ENCODE measurements around the gene PCBP4.

PCBP4 gene

GRCh38 chr3:51954713-51955112 is 12.5 kb downstream of the PCBP4 start:
- no peak for DNase-seq

GRCh38 chr3:51954105-51954504 is 13.1 kb downstream of the PCBP4 start:
- DNase-seq = no peak

- no peak for DNase-seq
Observed at GRCh38 chr3:51953445-51953844, 13.8 kb downstream of the PCBP4 start.

DNA sequence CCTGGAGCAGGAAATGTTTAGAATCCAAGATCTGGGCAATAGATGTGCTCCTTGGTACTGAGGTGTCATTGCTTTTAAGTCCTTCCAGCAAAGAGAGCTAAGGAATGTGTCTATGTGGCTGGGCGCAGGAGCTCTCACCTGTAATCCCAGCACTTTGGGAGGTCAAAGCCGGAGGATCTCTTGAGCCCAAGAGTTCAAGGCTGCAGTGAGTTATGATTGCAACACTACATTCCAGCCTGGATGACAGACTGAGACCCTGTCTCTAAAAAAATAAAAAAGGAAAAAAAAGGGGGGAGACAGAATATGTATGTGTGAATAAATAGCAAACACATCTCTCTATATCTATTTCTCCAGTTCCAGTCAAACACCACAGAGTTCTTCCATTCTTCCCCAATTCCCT is 16.4 kb downstream of the PCBP4 start:
- DNase-seq = no peak

- DNase-seq = no peak
Observed at GRCh38 chr3:51949121-51949520, 18.1 kb downstream of the PCBP4 start.

DNA sequence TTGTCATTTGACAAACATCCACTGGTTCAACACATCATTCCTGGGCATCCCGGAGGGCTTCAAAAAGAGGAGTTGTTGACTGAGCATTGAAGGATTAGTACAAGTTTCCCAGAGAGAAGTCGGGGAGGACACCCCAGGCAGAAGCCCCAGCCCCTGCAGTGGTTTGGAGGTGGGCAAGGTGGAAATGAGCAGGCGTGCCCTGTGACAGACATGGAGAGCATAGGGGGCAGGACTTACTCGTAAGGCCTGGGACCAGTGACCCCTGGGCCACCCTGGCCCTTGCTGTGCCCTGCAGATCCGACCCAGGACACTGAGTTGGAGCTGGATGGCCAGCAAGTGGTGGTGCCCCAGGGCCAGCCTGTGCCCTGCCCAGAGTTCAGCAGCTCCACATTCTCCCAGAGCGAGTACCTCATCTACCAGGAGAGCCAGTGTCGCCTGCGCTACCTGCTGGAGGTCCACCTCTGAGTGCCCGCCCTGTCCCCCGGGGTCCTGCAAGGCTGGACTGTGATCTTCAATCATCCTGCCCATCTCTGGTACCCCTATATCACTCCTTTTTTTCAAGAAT is 19.2 kb downstream of the PCBP4 start:
- DNase-seq = no peak

DNA sequence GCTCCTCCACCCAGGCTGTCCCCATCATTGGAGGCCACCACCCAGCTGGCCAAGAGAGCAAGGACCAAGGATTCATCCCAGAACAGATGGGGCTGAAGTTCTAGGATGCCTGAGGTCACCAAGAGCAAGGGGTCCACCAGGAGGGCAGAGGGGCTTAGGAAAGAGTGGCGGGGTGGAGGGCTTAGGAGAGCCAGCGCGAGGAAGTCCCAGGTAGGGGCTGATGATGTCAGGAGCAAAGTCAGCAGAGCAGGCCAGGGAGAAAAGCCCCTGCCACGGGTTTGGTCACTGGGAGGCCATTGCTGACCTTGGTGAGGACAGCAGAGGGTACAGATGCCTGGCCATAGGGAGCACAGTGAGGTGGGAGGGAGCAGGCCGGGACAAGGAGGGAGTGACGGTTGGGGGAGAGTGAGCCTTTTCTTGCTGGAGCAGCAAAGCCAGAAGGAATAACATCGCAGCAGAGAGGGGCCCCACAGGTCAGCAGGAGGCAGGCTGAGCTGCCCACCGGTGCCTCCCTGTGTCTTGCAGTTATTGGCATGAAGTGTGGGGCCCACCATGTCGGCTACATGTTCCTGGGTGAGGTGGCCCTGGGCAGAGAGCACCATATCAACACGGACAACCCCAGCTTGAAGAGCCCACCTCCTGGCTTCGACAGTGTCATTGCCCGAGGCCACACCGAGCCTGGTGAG is 19.9 kb downstream of the PCBP4 start:
- no peak for DNase-seq

- DNase-seq = no peak
Observed at GRCh38 chr3:51946796-51947195, 20.5 kb downstream of the PCBP4 start.

GRCh38 chr3:51945926-51946705 is 21.1 kb downstream of the PCBP4 start:
- DNase-seq = no peak

DNA sequence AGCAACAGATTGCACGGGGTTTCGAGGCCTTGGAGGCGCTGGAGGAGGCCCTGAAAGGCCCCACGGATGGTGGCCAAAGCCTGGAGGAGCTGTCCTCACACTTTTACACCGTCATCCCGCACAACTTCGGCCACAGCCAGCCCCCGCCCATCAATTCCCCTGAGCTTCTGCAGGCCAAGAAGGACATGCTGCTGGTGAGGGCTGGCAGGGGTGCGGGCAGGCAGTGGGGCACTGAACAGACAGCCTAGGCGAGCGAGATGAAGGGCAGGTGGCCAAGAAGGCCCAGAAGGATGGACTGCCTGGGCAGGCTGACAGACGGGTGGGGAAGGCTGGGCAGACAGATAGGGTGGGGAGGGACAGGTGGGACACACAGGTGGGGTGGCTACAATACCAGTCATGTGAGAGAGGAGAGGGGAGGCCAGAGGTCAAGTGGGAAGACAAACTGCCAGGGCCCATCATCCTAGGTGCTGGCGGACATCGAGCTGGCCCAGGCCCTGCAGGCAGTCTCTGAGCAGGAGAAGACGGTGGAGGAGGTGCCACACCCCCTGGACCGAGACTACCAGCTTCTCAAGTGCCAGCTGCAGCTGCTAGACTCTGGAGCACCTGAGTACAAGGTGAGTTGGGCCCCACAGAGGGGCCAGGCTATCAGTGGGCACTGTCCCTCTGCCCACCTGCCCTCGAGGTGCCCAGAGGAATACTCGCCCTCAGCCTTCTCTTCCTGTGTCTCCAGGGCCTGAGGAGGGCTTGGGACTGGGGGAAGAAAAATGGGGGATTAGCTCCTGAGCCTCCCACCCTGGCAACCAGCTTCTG is 22.0 kb downstream of the PCBP4 start:
- DNase-seq = no peak

DNA sequence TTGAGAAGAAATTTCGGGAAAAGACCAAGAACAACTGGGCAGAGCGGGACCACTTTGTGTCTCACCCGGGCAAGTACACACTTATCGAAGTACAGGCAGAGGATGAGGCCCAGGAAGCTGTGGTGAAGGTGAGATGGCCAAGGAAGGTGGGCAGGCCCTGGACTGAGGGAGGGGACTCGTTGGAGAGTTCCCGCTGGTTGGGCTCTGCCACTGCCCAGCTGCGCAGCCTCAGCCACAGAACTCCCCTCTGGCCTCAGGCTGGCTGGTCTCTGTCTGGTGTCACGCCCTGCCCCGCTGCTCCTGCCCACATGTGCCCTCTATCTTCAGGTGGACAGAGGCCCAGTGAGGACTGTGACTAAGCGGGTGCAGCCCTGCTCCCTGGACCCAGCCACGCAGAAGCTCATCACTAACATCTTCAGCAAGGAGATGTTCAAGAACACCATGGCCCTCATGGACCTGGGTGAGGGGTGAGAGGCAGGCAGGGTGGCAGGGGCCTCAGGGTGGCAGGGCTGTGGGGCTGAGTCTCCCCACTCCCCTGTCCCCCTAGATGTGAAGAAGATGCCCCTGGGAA is 22.7 kb downstream of the PCBP4 start:
- DNase-seq = no peak

DNA sequence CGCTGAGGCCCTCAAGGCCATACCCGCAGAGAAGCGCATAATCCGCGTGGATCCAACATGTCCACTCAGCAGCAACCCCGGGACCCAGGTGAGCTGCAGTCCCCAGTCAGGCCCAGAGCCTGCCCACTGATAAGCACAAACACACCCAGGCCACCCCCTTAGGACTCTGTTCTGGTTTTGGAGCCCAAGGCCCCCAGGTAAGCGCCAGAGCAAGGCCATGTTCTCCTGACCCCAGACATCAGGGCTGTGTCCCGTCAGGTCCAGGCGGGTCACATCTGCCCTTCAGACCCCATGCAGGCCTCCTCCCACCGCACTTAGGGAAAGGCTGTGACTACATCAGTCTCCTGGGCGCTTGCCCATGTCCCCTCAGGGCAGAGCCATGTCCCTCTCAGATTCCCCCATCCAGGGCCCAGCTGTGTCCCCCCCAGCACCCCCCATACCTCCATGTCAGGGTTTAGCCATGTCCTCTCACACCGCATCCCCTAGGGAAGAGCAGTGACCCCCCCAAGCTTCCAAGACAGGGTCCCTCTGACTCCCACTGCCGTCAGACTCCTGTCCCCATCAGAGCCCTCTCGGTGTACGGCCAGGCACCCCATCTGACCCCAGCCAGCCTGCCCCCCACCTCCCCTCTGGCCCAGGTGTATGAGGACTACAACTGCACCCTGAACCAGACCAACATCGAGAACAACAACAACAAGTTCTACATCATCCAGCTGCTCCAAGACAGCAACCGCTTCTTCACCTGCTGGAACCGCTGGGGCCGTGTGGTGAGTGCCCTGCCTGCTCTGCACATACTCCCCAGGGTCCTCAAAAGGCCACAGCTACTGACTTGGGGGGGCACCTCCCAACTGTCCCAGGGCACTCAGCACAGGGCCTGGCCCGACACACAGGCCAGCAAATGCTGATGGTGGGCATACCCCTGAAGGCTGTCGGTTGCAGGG is 23.5 kb downstream of the PCBP4 start:
- no peak for DNase-seq

- no peak for DNase-seq
Observed at GRCh38 chr3:51942603-51943450, 24.4 kb downstream of the PCBP4 start.

GRCh38 chr3:51941798-51942602 is 25.3 kb downstream of the PCBP4 start, which contains the start of the genes PARP3 and RRP9:
Gene PARP3 (plus strand): TSS chr3:51942363. CDS start chr3:51943356, 993 bp downstream.
Gene RRP9 (minus strand): TSS chr3:51941904. CDS start chr3:51941867, 37 bp downstream.
- DNase-seq = peak; percentile 97

- DNase-seq = no peak
Observed at GRCh38 chr3:51941463-51941797, 25.8 kb downstream of the PCBP4 start.

DNA sequence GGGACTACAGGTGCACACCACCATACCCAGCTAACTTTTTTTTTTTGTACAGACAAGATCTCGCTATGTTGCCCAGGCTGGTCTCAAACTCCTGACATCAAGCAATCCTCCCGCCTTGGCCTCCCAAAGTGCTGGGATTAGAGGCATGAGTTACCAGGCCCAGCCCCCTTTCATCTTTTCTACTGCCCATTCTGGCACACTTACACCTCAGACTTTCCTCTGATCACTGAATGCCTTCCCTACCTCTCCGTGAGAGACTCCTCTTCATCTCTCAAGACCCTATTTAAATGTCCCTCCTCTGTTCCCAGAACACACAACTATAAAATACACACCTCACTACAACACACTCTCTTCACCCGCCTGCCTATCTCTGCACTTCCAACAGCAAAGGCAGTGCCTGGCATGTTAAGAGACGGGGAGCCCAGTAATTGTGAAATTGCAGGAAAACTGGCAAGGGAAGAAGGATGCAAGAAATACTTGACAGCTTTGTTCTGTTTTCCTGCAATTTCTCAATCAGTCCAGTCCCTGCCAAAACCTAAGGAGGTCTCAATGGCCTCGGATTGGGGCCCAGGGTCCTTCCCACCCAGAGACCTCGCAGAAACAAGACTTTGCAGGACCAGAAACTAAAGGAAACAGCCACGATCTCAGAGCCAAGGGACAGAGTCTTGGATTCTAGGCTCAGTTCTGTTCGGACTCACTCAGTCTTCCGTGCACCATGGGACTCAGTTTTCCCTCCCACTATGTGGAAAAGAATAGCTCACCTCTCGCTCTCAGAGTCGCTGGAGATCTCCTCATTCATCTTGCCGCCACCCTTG is 26.4 kb downstream of the PCBP4 start:
- DNase-seq = no peak

DNA sequence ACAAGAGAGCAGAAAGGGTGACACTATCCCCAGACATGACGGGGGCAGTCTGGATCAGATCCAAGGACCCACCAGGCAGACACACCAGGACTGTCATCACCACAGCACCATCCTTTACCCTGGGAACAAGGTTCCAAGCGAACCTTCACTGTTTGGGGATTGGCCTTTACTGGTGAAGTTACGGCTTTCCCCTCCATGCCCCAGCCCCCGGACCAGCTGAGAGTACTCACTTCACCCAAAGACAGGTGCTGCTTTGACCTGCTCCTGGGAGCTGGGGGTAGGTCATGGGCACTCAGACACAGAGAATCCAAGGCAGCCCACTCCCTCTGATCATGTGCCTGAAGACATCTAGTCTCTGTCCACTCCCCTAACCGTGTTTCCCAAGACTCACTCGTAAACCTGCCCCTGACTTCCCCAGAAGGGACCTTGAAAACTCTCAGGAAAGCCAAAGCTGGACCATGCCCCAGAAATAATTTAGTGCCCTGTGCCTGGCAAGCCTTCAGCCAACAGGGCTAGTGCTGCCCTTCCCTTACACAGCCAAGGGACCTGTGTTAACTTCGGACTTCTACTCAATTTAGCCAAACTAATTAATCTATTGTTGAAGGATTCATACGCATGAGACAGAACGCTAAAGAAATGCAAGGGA is 28.4 kb downstream of the PCBP4 start:
- DNase-seq = no peak

Measured in COR-L47 (cell line).